Measurements from ENCODE around the gene WDR37.

WDR37 gene

DNA sequence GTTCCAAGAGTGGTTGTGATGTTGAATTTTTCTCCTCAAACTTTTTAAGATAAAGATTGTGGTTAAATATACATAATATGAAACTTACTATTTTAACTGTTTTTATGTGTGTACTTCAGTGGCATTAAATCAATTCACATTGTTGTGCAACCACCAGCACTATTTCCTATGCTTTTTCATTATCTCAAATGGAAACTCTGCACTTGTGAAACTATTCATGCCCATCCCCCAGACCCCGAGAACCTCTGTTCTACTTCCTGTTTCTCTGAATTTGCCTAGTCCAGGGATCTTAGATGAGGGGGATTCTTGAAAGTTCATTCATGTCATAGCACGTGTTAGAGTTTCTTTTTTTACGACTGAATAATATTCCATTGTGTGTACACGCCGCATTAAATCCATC lies 67.0 kb downstream of the WDR37 start:
- Histone ChIP-seq H4K20me1 (ENCODE audit: insufficient read depth, low read length) (no peaks in the 10 kb centered on the region), H2AFZ (ENCODE audit: low read depth, low read length) (no peak overlapping the region), H3K9me3 (ENCODE audit: insufficient read depth, low read length, severe bottlenecking) (no peaks in the 10 kb centered on the region), H3K4me3 (ENCODE audit: low read depth in 1 of 2, low read length in 2 of 2) (no peak overlapping the region), H3K4me2 (ENCODE audit: insufficient read depth, low read length) (no peak overlapping the region), H3K27ac (ENCODE audit: low read length) (no peak overlapping the region), H3K27me3 (ENCODE audit: insufficient read depth, low read length, poor library complexity) (no peaks in the 10 kb centered on the region), H3K79me2 (ENCODE audit: insufficient read depth, low read length) (no peaks in the 10 kb centered on the region), H3K9ac (ENCODE audit: low read depth, low read length) (no peak overlapping the region), H3K36me3 (ENCODE audit: insufficient read depth, low read length) (peaks cover 92% of the 10 kb centered on the region), H3K4me1 (ENCODE audit: insufficient read depth, low read length) (peaks cover 6% of the 10 kb centered on the region; the same call in 1 of the 2 replicates)
- DNase-seq (peak; percentile 35), ATAC-seq (ENCODE audit: insufficient read depth, low read depth) (peak; percentile 39; the same call in 1 of the 3 replicates)
- TF ChIP-seq, protein P1, sequence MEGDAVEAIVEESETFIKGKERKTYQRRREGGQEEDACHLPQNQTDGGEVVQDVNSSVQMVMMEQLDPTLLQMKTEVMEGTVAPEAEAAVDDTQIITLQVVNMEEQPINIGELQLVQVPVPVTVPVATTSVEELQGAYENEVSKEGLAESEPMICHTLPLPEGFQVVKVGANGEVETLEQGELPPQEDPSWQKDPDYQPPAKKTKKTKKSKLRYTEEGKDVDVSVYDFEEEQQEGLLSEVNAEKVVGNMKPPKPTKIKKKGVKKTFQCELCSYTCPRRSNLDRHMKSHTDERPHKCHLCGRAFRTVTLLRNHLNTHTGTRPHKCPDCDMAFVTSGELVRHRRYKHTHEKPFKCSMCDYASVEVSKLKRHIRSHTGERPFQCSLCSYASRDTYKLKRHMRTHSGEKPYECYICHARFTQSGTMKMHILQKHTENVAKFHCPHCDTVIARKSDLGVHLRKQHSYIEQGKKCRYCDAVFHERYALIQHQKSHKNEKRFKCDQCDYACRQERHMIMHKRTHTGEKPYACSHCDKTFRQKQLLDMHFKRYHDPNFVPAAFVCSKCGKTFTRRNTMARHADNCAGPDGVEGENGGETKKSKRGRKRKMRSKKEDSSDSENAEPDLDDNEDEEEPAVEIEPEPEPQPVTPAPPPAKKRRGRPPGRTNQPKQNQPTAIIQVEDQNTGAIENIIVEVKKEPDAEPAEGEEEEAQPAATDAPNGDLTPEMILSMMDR (IDR thresholded peaks at IDR 0.05; ENCODE audit: borderline replicate concordance, extremely low read depth, low read length, poor library complexity, severe bottlenecking), result no peak
- TF ChIP-seq EZH2 (IDR thresholded peaks at IDR 0.05; ENCODE audit: borderline replicate concordance, low read depth, low read length, severe bottlenecking), result no peak

DNA sequence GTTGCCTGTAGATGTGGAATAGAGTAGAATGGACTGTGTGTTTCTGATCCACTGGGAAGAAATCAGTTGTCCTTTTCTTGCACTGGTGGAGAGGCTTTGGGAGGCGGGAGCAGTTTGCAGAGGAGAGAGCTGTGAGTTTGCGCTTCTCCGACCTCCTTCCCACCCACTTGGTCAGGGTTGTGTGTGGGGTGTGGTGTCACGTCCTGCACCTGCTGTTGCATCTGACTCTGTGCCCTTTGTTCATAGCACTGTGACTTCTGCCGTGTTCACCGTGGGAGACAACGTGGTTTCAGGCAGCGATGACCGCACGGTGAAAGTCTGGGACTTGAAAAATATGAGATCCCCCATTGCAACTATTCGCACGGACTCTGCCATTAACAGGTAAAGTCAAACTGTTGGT lies 67.8 kb downstream of the WDR37 start:
- Histone ChIP-seq H3K79me2 (ENCODE audit: insufficient read depth, low read length) (no peaks in the 10 kb centered on the region), H3K9me3 (ENCODE audit: insufficient read depth, low read length, severe bottlenecking) (no peaks in the 10 kb centered on the region), H3K36me3 (ENCODE audit: insufficient read depth, low read length) (peaks cover 92% of the 10 kb centered on the region), H2AFZ (ENCODE audit: low read depth, low read length) (no peak overlapping the region), H3K27me3 (ENCODE audit: insufficient read depth, low read length, poor library complexity) (no peaks in the 10 kb centered on the region), H3K9ac (ENCODE audit: low read depth, low read length) (no peak overlapping the region), H3K4me1 (ENCODE audit: insufficient read depth, low read length) (peaks cover 6% of the 10 kb centered on the region; the same call in 1 of the 2 replicates), H3K27ac (ENCODE audit: low read length) (no peak overlapping the region), H4K20me1 (ENCODE audit: insufficient read depth, low read length) (no peaks in the 10 kb centered on the region), H3K4me2 (ENCODE audit: insufficient read depth, low read length) (no peak overlapping the region), H3K4me3 (ENCODE audit: low read depth in 1 of 2, low read length in 2 of 2) (no peak overlapping the region)
- DNase-seq, result no peak
- no peak for ATAC-seq (ENCODE audit: insufficient read depth, low read depth)
- TF ChIP-seq, protein P1 (IDR thresholded peaks at IDR 0.05; ENCODE audit: borderline replicate concordance, extremely low read depth, low read length, poor library complexity, severe bottlenecking), result no peak
- TF ChIP-seq EZH2 (IDR thresholded peaks at IDR 0.05; ENCODE audit: borderline replicate concordance, low read depth, low read length, severe bottlenecking), result no peak

DNA sequence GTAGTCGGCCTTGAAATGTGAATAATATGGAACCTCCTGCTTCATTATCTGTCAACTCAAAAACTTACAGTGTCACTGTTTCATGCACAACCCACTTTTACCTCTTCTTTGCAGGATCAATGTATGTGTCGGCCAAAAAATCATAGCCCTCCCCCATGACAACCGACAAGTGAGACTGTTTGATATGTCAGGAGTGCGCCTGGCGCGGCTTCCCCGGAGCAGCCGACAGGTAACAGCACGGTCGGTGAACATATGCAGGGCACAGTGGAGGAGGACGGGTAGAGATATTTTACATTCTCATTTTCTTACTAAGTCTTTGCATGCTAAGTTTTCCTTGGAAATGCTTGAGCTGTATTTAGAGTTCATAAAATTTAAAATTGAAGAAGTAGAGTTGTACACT lies 68.6 kb downstream of the WDR37 start:
- Histone ChIP-seq H3K4me2 (ENCODE audit: insufficient read depth, low read length) (no peak overlapping the region), H3K4me3 (ENCODE audit: low read depth in 1 of 2, low read length in 2 of 2) (no peak overlapping the region), H3K27me3 (ENCODE audit: insufficient read depth, low read length, poor library complexity) (no peaks in the 10 kb centered on the region), H3K9me3 (ENCODE audit: insufficient read depth, low read length, severe bottlenecking) (no peaks in the 10 kb centered on the region), H3K79me2 (ENCODE audit: insufficient read depth, low read length) (no peaks in the 10 kb centered on the region), H3K9ac (ENCODE audit: low read depth, low read length) (no peak overlapping the region), H4K20me1 (ENCODE audit: insufficient read depth, low read length) (no peaks in the 10 kb centered on the region), H3K27ac (ENCODE audit: low read length) (no peak overlapping the region), H2AFZ (ENCODE audit: low read depth, low read length) (no peak overlapping the region), H3K4me1 (ENCODE audit: insufficient read depth, low read length) (peaks cover 6% of the 10 kb centered on the region; the same call in 1 of the 2 replicates), H3K36me3 (ENCODE audit: insufficient read depth, low read length) (peaks cover 93% of the 10 kb centered on the region)
- ATAC-seq (ENCODE audit: insufficient read depth, low read depth), result no peak
- DNase-seq, result no peak
- no peak for TF ChIP-seq EZH2 (IDR thresholded peaks at IDR 0.05; ENCODE audit: borderline replicate concordance, low read depth, low read length, severe bottlenecking)
- TF ChIP-seq, protein P1 (IDR thresholded peaks at IDR 0.05; ENCODE audit: borderline replicate concordance, extremely low read depth, low read length, poor library complexity, severe bottlenecking), result no peak

DNA sequence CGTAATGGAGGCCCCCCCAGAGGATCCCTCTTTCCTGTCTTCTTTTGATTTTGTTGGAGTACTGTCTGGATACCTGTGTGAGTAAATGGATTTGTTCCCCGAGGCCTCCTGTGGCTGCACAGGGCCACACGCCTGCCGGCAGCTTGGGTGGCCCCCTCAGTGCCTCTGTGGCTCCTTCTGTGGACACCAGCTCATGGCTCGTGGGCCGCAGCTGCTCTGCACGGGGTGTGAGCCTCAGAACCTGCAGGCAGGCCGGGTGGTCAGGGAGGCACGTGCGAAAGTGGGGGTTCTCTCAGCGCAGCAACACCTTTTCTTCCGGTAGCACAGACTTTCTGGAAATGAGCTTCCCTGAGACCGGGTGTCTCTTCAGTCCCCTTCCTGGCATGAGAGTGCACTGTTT lies 70.3 kb downstream of the WDR37 start:
- Histone ChIP-seq H3K9me3 (ENCODE audit: insufficient read depth, low read length, severe bottlenecking) (no peaks in the 10 kb centered on the region), H3K36me3 (ENCODE audit: insufficient read depth, low read length) (peaks cover 95% of the 10 kb centered on the region), H3K27me3 (ENCODE audit: insufficient read depth, low read length, poor library complexity) (no peaks in the 10 kb centered on the region), H3K79me2 (ENCODE audit: insufficient read depth, low read length) (no peaks in the 10 kb centered on the region), H3K4me2 (ENCODE audit: insufficient read depth, low read length) (no peak overlapping the region), H4K20me1 (ENCODE audit: insufficient read depth, low read length) (no peaks in the 10 kb centered on the region), H3K4me3 (ENCODE audit: low read depth in 1 of 2, low read length in 2 of 2) (no peak overlapping the region), H3K27ac (ENCODE audit: low read length) (no peak overlapping the region), H3K4me1 (ENCODE audit: insufficient read depth, low read length) (peaks cover 6% of the 10 kb centered on the region; the same call in 1 of the 2 replicates), H2AFZ (ENCODE audit: low read depth, low read length) (no peak overlapping the region), H3K9ac (ENCODE audit: low read depth, low read length) (no peak overlapping the region)
- no peak for ATAC-seq (ENCODE audit: insufficient read depth, low read depth)
- no peak for DNase-seq
- TF ChIP-seq, protein P1 (IDR thresholded peaks at IDR 0.05; ENCODE audit: borderline replicate concordance, extremely low read depth, low read length, poor library complexity, severe bottlenecking), result no peak
